HCT116 (cell line): ENCODE data around the gene PLEKHM1. TPM values are rescaled to one million over a fixed set of nuclear protein-coding genes. Genes with fewer than 3 reads are reported as not detected.

Experiments
- ATAC-seq: fragments of 200-7000 bp; cut with Tn5 transposase; 2 replicates; pipeline ENCODE4 v1.9.1; 2020; ENCODE audit warnings: mild to moderate bottlenecking, moderate library complexity
- BruUV-seq: library from RNA; stranded (reverse); fragments of 400-500 nt; replicated peaks from 2 replicates; lab custom pipeline; 2021; lab: Mats Ljungman, UMichigan
- CTCF ChIA-PET: fragments of 300-600 bp; sonication (Branson Sonifier 250); formaldehyde crosslinking; loops from one replicate; lab custom pipeline; 2021; ENCODE audit warnings: antibody characterized with exemption; lab: Charles Lee
- POLR2A ChIA-PET: fragments of 300-600, 350-600 bp; sonication (Branson Sonifier 250); formaldehyde crosslinking; loops from one replicate; lab custom pipeline; 2021; ENCODE audit warnings: antibody characterized with exemption; lab: Charles Lee
- RAD21 ChIA-PET, 2 experiments: fragments of 300-600 bp; sonication (Branson Sonifier 250); formaldehyde crosslinking; loops; one replicate each; lab custom pipeline; 2023; ENCODE audit warnings: low total read pairs in 2 of 2; ENCODE audit not compliant: uncharacterized antibody in 2 of 2, unreplicated experiment in 2 of 2, low non-redundant PET in 1 of 2; lab: Charles Lee
- DNase-seq: peaks from one replicate; pipeline ENCODE4 v3.0.0-alpha.2; 2010; ENCODE audit warnings: low read depth, low spot score
- H2AFZ ChIP-seq: fragments of 200-600 bp; shearing (Covaris generic), sonication (generic); 2 replicates; pipeline ENCODE4 v1.6.1; 2017; ENCODE audit warnings: low read depth, mixed run types, mixed read lengths, antibody characterized with exemption, low read length; ENCODE audit not compliant: poor library complexity, severe bottlenecking
- H3K27ac ChIP-seq: 2 replicates; pipeline ENCODE4 v1.5.1; 2012; ENCODE audit warnings: low read depth, low read length
- H3K27me3 ChIP-seq: fragments of 200-600 bp; sonication (generic); 2 replicates; pipeline ENCODE4 v1.6.1; 2016; ENCODE audit warnings: mixed run types, low read length, mixed read lengths; ENCODE audit not compliant: insufficient read depth
- H3K36me3 ChIP-seq, 2 experiments: fragments of 200-500 bp in 1 of 2; fragments of 200-600 bp in 1 of 2; sonication (Bioruptor generic) in 1 of 2; sonication (generic) in 1 of 2; 2 replicates each; pipeline versions ENCODE4 v1.5.1 to v1.6.1; 2014 to 2016; ENCODE audit warnings: low read length in 2 of 2, inconsistent platforms in 1 of 2, mixed read lengths in 1 of 2, mixed run types in 1 of 2; ENCODE audit not compliant: insufficient read depth in 2 of 2, control insufficient read depth in 1 of 2
- H3K4me1 ChIP-seq, 2 experiments: fragments of 200-600 bp in 1 of 2; sonication (generic) in 1 of 2; 2 replicates each; pipeline versions ENCODE4 v1.5.1 to v1.6.1; 2012 to 2017; ENCODE audit warnings: low read length in 2 of 2, inconsistent platforms in 1 of 2, mild to moderate bottlenecking in 1 of 2, mixed read lengths in 1 of 2, mixed run types in 1 of 2, moderate library complexity in 1 of 2; ENCODE audit not compliant: insufficient read depth in 2 of 2, control insufficient read depth in 1 of 2
- H3K4me2 ChIP-seq: fragments of 200-600 bp; sonication (generic); 2 replicates; pipeline ENCODE4 v1.6.1; 2017; ENCODE audit warnings: mixed run types, low read length, mixed read lengths
- H3K4me3 ChIP-seq, 2 experiments: fragments of 200-600 bp in 1 of 2; sonication (generic) in 1 of 2; replicated peaks in 1 of 2; 2 replicates each; pipeline ENCODE4 v1.5.1; 2011 to 2016; ENCODE audit warnings: low read length in 2 of 2, control low read depth in 1 of 2, low read depth in 1 of 2, mild to moderate bottlenecking in 1 of 2, mixed read lengths in 1 of 2, mixed run types in 1 of 2
- H3K79me2 ChIP-seq: fragments of 200-600 bp; sonication (generic); 2 replicates; pipeline ENCODE4 v1.6.1; 2017; ENCODE audit warnings: mild to moderate bottlenecking, mixed run types, low read length, moderate library complexity, mixed read lengths; ENCODE audit not compliant: insufficient read depth
- H3K9ac ChIP-seq: fragments of 200-600 bp; sonication (generic); 2 replicates; pipeline ENCODE4 v1.6.1; 2016; ENCODE audit warnings: low read length, mixed read lengths
- H3K9me2 ChIP-seq: fragments of 200-600 bp; sonication (generic), shearing (Covaris generic); 2 replicates; pipeline ENCODE4 v1.6.1; 2017; ENCODE audit warnings: mixed run types, mild to moderate bottlenecking, moderate library complexity; ENCODE audit not compliant: insufficient read depth
- H3K9me3 ChIP-seq, 2 experiments: fragments of 200-500 bp in 1 of 2; fragments of 200-600 bp in 1 of 2; sonication (Bioruptor generic) in 1 of 2; sonication (generic) in 1 of 2; 2 replicates each; pipeline ENCODE4 v1.6.1; 2014 to 2017; ENCODE audit warnings: low read length in 2 of 2, mixed read lengths in 2 of 2, inconsistent platforms in 1 of 2, low read depth in 1 of 2, mild to moderate bottlenecking in 1 of 2, mixed run types in 1 of 2, moderate library complexity in 1 of 2; ENCODE audit not compliant: control insufficient read depth in 1 of 2, insufficient read depth in 1 of 2
- H4K20me1 ChIP-seq: fragments of 200-600 bp; sonication (generic), shearing (Covaris generic); 2 replicates; pipeline ENCODE4 v1.6.1; 2017; ENCODE audit warnings: mixed run types, mild to moderate bottlenecking, moderate library complexity; ENCODE audit not compliant: insufficient read depth
- CBX3 ChIP-seq: IDR thresholded peaks from 2 replicates; pipeline ENCODE4 v1.6.1; 2012; ENCODE audit warnings: low read depth
- CEBPB ChIP-seq: IDR thresholded peaks from 2 replicates; pipeline ENCODE4 v1.6.1; 2012; ENCODE audit warnings: low read depth
- EGR1 ChIP-seq: IDR thresholded peaks from 2 replicates; pipeline ENCODE4 v1.6.1; 2012; ENCODE audit warnings: low read depth
- ELF1 ChIP-seq: IDR thresholded peaks from 2 replicates; pipeline ENCODE4 v1.6.1; 2012; ENCODE audit warnings: low read depth, borderline replicate concordance
- EZH2 ChIP-seq: fragments of 200-600 bp; sonication (generic); IDR thresholded peaks from 2 replicates; pipeline ENCODE4 v1.6.1; 2017; ENCODE audit warnings: antibody characterized with exemption, mixed run types
- MAX ChIP-seq: IDR thresholded peaks from 2 replicates; pipeline ENCODE4 v1.6.1; 2012
- REST ChIP-seq: IDR thresholded peaks from 2 replicates; pipeline ENCODE4 v1.6.1; 2012; ENCODE audit warnings: low read depth
- SIN3A ChIP-seq: IDR thresholded peaks from 2 replicates; pipeline ENCODE4 v1.6.1; 2012; ENCODE audit warnings: low read depth
- TCF7L2 ChIP-seq: IDR thresholded peaks from 2 replicates; pipeline ENCODE4 v1.7.0; 2011; ENCODE audit warnings: borderline replicate concordance, inconsistent platforms; ENCODE audit not compliant: insufficient read depth, insufficient read length; ENCODE audit errors: extremely low read depth
- YY1 ChIP-seq: IDR thresholded peaks from 2 replicates; pipeline ENCODE4 v1.6.1; 2011; ENCODE audit warnings: low read length, low read depth, moderate library complexity, mild to moderate bottlenecking; ENCODE audit not compliant: insufficient replicate concordance; ENCODE audit errors: extremely low read depth
- ZFX ChIP-seq: fragments of 450-650 bp; IDR thresholded peaks from 2 replicates; pipeline ENCODE4 v1.6.1; 2017
- ZNF274 ChIP-seq: fragments of 200-500 bp; sonication (Bioruptor generic); IDR thresholded peaks from 2 replicates; pipeline ENCODE4 v1.6.1; 2014; ENCODE audit warnings: mild to moderate bottlenecking, low read depth, low read length, inconsistent platforms
- intact Hi-C: fragments of 100-400 bp; cut with micrococcal nuclease; formaldehyde crosslinking; loops from 2 replicates; pipeline ENCODE4 v1.10.0; 2022
- total RNA-seq: library from RNA; stranded (reverse); gene quantifications from one replicate; pipeline ENCODE4 v1.2.1, GENCODE V29; 2021; ENCODE audit not compliant: unreplicated experiment

The PLEKHM1 gene
- total RNA-seq, 1 experiment from 2014 or later: 32.8 TPM

- no peaks in the 10 kb centered on the region for H3K9me2 ChIP-seq
- RAD21 ChIA-PET: no interaction called here
- DNase-seq (no peak), ATAC-seq (peak; percentile 9)
- H3K9ac ChIP-seq: peak overlapping the region; percentile 71
- intact Hi-C loops: no loop called here
- H3K4me2 ChIP-seq: peak overlapping the region; percentile 100
- CTCF ChIA-PET: no interaction called here
- H3K9me3 ChIP-seq: no peaks in the 10 kb centered on the region
- no peak overlapping the region for H2AFZ ChIP-seq
- H3K27me3 ChIP-seq: no peaks in the 10 kb centered on the region
- no peaks in the 10 kb centered on the region for H4K20me1 ChIP-seq
- H3K4me1 ChIP-seq: peaks cover 13 to 41% of the 10 kb centered on the region in 2 experiments
- peak overlapping the region; percentile 51; the same call in 1 of the 2 replicates for H3K27ac ChIP-seq
- BruUV-seq: TSS peak; percentile 34
- H3K36me3 ChIP-seq: no peaks in the 10 kb centered on the region
- no peak for TF ChIP-seq CEBPB
- TF ChIP-seq TCF7L2: no peak
- no peak for TF ChIP-seq REST
- no peak for TF ChIP-seq ELF1
- TF ChIP-seq EGR1: no peak
- TF ChIP-seq ZFX: no peak
- TF ChIP-seq CBX3: no peak
- no peak for TF ChIP-seq ZNF274
- TF ChIP-seq MAX: no peak
- no peak for TF ChIP-seq SIN3A
- no peak for TF ChIP-seq EZH2
- no peak for TF ChIP-seq YY1
- no peaks in the 10 kb centered on the region for H3K79me2 ChIP-seq
- H3K4me3 ChIP-seq: peak overlapping the region; percentile 72 to 79
- POLR2A ChIA-PET: no interaction called here
These were observed 59.6 kb downstream of the PLEKHM1 start for GRCh38 chr17:45430738-45431530.
